Prostate gland (tissue), 2 donors: Measurements from ENCODE around the gene TRAF3IP3.
A peak's percentile ranks its signal among the peaks of the same experiment; 100 is the strongest.

ENCODE experiments used
- POLR2A ChIP-seq: fragments of 450-650 bp; IDR thresholded peaks from one replicate; pipeline ENCODE4 v1.6.1; 2016; ENCODE audit warnings: antibody characterized with exemption, mild to moderate bottlenecking
- POLR2AphosphoS5 ChIP-seq: sonication (generic); formaldehyde crosslinking; IDR thresholded peaks from one replicate; pipeline ENCODE4 v1.6.1; 2017; ENCODE audit warnings: antibody characterized with exemption
- TF ChIP-seq, protein P1 (sequence below), 4 experiments: fragments of 200-600 bp in 2 of 4; fragments of 450-650 bp in 2 of 4; sonication (generic) in 2 of 4; IDR thresholded peaks; 1 replicate in 3 of 4; 2 replicates in 1 of 4; pipeline ENCODE4 v1.5.1; 2016 to 2019; ENCODE audit warnings: antibody characterized with exemption in 4 of 4, mild to moderate bottlenecking in 2 of 4, moderate library complexity in 2 of 4

DNA sequence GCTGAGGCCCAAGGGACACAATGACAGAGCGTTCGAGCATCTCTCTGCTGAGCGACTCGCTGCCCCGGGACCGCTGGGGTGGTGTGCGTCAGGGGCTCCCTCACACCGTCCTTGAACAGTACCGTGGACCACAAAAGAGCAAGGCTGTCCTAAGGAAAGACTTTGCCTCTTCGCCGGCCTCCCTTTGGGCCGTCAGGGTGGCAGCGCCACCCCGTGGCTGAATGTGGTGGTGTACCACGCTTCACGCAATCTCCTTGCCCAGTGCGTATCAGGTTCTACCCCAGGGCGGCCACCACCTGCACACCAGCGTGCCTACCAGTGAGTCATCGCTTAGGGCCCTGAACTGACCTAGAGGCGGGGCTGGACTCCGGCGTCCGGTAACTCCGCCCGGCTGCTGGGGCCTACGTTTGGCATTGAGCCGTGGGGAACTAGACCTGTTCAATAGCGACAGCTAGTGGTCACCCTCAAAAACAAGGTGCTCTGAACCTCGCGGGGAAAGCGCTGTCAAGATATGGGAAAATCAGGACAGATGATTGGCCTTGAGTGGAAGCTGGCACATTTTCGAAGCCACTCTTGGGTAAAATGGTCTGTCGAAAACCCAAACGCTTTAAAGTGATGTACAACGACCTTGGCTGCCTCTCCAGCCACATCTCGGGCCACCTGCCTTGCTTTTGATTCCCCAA, 8.1 kb upstream of the TRAF3IP3 start:
- TF ChIP-seq, protein P1, sequence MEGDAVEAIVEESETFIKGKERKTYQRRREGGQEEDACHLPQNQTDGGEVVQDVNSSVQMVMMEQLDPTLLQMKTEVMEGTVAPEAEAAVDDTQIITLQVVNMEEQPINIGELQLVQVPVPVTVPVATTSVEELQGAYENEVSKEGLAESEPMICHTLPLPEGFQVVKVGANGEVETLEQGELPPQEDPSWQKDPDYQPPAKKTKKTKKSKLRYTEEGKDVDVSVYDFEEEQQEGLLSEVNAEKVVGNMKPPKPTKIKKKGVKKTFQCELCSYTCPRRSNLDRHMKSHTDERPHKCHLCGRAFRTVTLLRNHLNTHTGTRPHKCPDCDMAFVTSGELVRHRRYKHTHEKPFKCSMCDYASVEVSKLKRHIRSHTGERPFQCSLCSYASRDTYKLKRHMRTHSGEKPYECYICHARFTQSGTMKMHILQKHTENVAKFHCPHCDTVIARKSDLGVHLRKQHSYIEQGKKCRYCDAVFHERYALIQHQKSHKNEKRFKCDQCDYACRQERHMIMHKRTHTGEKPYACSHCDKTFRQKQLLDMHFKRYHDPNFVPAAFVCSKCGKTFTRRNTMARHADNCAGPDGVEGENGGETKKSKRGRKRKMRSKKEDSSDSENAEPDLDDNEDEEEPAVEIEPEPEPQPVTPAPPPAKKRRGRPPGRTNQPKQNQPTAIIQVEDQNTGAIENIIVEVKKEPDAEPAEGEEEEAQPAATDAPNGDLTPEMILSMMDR (IDR thresholded peaks at IDR 0.05), result peak; percentile 85 to 96 (median 87)
- TF ChIP-seq POLR2A (no peak), POLR2AphosphoS5 (peak; percentile 79)
